Tibial artery (tissue), 4 donors: ENCODE data around the gene AP2A1.

Source experiments
- DNase-seq, 2 donors: peaks; one replicate each; pipeline ENCODE4 v3.0.0-alpha.2; 2019
- H3K27ac ChIP-seq, 2 donors: fragments of 200-600 bp; sonication (generic) in 1 of 2; 1 replicate in 1 of 2; 2 replicates in 1 of 2; pipeline ENCODE4 v1.5.1; 2018 to 2019; ENCODE audit warnings: mild to moderate bottlenecking in 1 of 2
- H3K27me3 ChIP-seq, 2 donors: fragments of 200-600 bp; sonication (generic) in 1 of 2; one replicate each; pipeline versions ENCODE4 v1.5.1 to v1.6.0; 2016 to 2019
- H3K36me3 ChIP-seq, 3 donors: fragments of 200-600 bp; sonication (generic) in 2 of 3; one replicate each; pipeline ENCODE4 v1.5.1; 2016 to 2019; ENCODE audit warnings: mild to moderate bottlenecking in 2 of 3
- H3K4me1 ChIP-seq, 4 donors: fragments of 200-600 bp; sonication (generic) in 2 of 4; 1 replicate in 3 of 4; 2 replicates in 1 of 4; pipeline ENCODE4 v1.5.1; 2016 to 2019
- H3K4me3 ChIP-seq, 2 donors: fragments of 200-600 bp; sonication (generic) in 1 of 2; 1 replicate in 1 of 2; 2 replicates in 1 of 2; pipeline ENCODE4 v1.5.1; 2018 to 2019; ENCODE audit warnings: mild to moderate bottlenecking in 2 of 2
- H3K9me3 ChIP-seq, 3 donors: fragments of 200-600 bp; sonication (generic) in 1 of 3; one replicate each; pipeline ENCODE4 v1.5.1; 2016 to 2019
- intact Hi-C: fragments of 100-400 bp; cut with DNase I; formaldehyde crosslinking; loops from one replicate; pipeline ENCODE4 v1.15.0; 2023; ENCODE audit warnings: low total_unique reads
- TF ChIP-seq, protein P1 (sequence below), 2 experiments: fragments of 200-600 bp in 1 of 2; fragments of 450-650 bp in 1 of 2; IDR thresholded peaks; one replicate each; pipeline ENCODE4 v1.5.1; 2017 to 2019; ENCODE audit warnings: antibody characterized with exemption in 2 of 2, mild to moderate bottlenecking in 1 of 2, moderate library complexity in 1 of 2

The AP2A1 gene

DNA sequence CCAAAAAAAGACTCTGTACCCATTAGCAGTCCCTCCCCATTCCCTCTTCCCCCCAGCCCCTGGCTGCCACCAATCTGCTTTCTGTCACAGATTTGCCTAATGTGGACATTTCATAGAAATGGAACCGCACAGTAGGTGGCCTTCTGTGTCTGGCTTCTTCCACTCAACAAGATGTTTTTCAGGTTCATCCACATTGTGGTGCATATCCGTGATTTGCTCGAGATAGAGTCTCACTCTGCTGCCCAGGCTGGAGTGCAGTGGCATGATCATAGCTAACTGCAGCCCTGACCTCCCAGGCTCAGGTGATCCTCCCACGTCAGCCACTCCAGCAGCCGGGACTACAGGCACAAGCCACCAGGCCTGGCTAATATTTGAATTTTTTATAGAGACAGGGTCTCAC is 20.9 kb downstream of the AP2A1 start:
- TF ChIP-seq, protein P1, sequence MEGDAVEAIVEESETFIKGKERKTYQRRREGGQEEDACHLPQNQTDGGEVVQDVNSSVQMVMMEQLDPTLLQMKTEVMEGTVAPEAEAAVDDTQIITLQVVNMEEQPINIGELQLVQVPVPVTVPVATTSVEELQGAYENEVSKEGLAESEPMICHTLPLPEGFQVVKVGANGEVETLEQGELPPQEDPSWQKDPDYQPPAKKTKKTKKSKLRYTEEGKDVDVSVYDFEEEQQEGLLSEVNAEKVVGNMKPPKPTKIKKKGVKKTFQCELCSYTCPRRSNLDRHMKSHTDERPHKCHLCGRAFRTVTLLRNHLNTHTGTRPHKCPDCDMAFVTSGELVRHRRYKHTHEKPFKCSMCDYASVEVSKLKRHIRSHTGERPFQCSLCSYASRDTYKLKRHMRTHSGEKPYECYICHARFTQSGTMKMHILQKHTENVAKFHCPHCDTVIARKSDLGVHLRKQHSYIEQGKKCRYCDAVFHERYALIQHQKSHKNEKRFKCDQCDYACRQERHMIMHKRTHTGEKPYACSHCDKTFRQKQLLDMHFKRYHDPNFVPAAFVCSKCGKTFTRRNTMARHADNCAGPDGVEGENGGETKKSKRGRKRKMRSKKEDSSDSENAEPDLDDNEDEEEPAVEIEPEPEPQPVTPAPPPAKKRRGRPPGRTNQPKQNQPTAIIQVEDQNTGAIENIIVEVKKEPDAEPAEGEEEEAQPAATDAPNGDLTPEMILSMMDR (IDR thresholded peaks at IDR 0.05): no peak
- H3K9me3 ChIP-seq: no peaks in the 10 kb centered on the region
- DNase-seq: no peak
- peaks cover 27 to 96% (median 57%) of the 10 kb centered on the region in 3 donors for H3K36me3 ChIP-seq
- intact Hi-C loops: no loop called here
- no peak overlapping the region for H3K27ac ChIP-seq
- peaks cover 0 to 4% (median 0%) of the 10 kb centered on the region in 4 donors for H3K4me1 ChIP-seq
- H3K4me3 ChIP-seq: no peak overlapping the region
- H3K27me3 ChIP-seq: no peaks in the 10 kb centered on the region

DNA sequence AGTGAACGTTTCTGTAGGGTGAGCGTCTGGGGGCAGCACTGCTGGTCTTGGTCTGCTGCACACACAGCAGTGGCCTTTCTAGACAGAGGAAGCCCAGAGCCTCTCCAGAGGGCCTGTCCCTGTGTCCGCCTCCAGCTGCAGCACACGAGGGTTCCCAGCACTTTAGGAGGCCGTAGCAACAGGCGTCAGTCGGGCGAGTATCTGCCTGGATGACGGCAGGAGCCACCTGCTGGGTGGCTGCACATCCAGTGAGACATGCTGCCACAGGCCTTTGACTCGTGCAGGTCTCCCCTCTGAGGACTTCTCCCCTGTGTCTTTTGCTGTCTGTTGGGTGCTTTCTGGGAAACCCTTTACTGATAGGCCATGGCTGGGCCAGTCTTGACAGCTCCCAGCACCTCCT is 22.1 kb downstream of the AP2A1 start:
- H3K27ac ChIP-seq: no peak overlapping the region

DNA sequence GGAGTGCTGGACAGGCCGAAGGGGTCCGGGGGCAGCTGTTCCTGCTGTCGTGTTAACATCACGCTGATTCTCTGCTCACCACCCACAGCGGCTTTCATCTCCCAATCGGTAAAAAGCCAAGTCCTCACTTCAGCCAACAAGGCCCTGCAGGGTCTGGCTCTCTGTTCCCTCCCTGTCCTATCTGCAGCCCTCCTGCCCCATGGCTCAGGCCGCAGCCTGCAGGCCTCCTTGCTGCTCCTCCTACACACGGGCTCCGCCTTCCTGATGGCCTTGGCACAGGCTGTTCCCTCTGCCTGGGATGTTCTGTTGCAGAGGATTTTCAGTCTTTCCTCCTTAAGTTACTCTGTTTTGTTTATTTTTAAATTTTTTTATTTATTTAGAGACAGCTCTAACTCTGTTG is 24.1 kb downstream of the AP2A1 start:
- TF ChIP-seq, protein P1 (IDR thresholded peaks at IDR 0.05): no peak

More for the DNA sequence above, 22.1 kb downstream of the AP2A1 start:
- DNase-seq: no peak
- peaks cover 27 to 96% (median 56%) of the 10 kb centered on the region in 3 donors for H3K36me3 ChIP-seq
- intact Hi-C loops: no loop called here
- no peaks in the 10 kb centered on the region for H3K27me3 ChIP-seq
- no peaks in the 10 kb centered on the region for H3K9me3 ChIP-seq
- TF ChIP-seq, protein P1 (IDR thresholded peaks at IDR 0.05): no peak
- peaks cover 0 to 4% (median 0%) of the 10 kb centered on the region in 4 donors for H3K4me1 ChIP-seq
- H3K4me3 ChIP-seq: no peak overlapping the region

DNA sequence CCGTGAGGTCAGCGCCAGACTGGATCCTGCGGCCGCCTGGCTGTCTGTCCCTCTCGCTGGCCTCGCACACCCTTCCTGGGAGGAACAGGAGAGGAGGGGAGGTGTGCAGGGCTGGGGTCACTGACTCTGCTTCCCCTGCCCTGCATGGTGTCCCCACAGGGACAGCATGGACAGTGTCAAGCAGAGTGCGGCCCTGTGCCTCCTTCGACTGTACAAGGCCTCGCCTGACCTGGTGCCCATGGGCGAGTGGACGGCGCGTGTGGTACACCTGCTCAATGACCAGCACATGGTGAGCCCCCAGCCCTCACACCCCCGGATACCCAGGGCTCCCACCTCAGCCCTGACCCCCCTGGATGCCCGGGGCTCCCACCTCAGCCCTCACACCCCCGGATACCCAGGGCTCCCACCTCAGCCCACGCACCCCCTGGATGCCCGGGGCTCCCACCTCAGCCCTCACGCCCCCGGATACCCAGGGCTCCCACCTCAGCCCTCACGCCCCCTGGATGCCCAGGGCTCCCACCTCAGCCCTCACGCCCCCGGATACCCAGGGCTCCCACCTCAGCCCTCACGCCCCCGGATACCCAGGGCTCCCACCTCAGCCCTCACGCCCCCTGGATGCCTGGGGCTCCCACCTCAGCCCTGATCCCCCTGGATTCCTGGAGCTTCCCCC is 25.1 kb downstream of the AP2A1 start:
- no peaks in the 10 kb centered on the region for H3K4me1 ChIP-seq
- TF ChIP-seq, protein P1 (IDR thresholded peaks at IDR 0.05): no peak
- H3K27me3 ChIP-seq: no peaks in the 10 kb centered on the region
- no peaks in the 10 kb centered on the region for H3K9me3 ChIP-seq
- no peak for DNase-seq
- no peak overlapping the region for H3K27ac ChIP-seq
- intact Hi-C loops: no loop called here
- peaks cover 52 to 98% (median 83%) of the 10 kb centered on the region in 3 donors for H3K36me3 ChIP-seq
- no peak overlapping the region for H3K4me3 ChIP-seq

More for the DNA sequence above, 24.1 kb downstream of the AP2A1 start:
- Histone ChIP-seq H3K4me3 (no peak overlapping the region), H3K27me3 (no peaks in the 10 kb centered on the region), H3K27ac (no peak overlapping the region), H3K36me3 (peaks cover 41 to 98% (median 72%) of the 10 kb centered on the region in 3 donors), H3K4me1 (peaks cover 0 to 4% (median 0%) of the 10 kb centered on the region in 4 donors), H3K9me3 (no peaks in the 10 kb centered on the region)
- intact Hi-C loops: no loop called here
- DNase-seq: peak in 1 of 2 donors; percentile 60

DNA sequence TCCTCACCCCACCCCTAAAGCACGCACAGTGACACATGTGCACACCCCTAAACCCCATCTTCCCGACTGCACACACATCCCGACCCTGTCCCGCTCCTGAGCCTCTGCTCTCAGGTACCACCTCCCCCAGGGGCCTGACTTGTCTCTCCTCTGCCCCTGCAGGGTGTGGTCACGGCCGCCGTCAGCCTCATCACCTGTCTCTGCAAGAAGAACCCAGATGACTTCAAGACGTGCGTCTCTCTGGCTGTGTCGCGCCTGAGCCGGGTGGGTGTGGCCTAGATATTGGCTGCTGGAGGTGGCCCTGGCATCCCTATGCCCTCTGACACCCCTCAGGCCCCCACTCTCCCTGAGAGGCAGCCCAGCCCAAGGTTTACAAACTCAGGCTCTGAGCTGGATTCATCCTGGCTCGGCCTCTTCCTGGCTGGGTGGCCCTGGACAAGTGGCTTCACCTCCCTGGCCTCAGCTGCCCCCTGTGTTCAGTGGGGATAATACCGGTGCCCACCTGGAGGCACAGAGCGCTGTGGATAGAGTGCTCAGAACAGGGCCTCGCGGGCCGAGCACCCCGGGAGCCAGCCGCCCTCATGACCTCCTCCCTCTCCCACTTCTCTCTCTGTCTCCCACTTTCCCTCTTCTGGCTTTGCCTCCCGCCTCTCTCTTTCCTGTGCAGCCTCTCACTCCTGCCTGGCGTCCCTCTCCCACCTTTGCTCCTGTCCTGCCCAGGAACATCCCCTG is 26.2 kb downstream of the AP2A1 start:
- intact Hi-C loops: no loop called here
- TF ChIP-seq, protein P1 (IDR thresholded peaks at IDR 0.05): no peak
- no peak overlapping the region for H3K27ac ChIP-seq
- H3K27me3 ChIP-seq: no peaks in the 10 kb centered on the region
- no peak overlapping the region for H3K4me3 ChIP-seq
- H3K36me3 ChIP-seq: peaks cover 53 to 100% (median 87%) of the 10 kb centered on the region in 3 donors
- no peaks in the 10 kb centered on the region for H3K4me1 ChIP-seq
- no peaks in the 10 kb centered on the region for H3K9me3 ChIP-seq
- DNase-seq: peak in 1 of 2 donors; percentile 57
